ENCODE results near the gene ADCY3.

Gene ADCY3

DNA sequence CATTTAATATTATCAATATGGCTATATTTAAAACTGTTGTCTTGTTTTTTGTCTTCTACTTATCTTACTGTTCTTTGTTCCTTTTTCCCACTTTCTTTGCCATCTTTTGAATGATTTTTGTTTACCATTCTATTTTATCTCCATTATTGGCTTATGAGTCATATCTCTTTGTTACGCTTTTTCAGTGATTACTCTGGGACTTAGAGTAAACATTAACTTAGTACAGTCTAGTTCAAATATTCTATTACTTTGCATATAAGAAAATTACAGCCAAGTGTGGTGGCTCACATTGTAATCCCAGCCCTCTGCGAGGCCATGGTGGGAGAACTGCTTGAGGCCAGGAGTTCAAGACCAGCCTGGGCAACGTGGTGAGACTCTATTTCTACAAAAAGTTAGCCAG lies 26.1 kb downstream of the ADCY3 start:
- Histone ChIP-seq H3K9me3 (ENCODE audit: insufficient read depth, low read depth, low read length) (peaks cover 14% of the 10 kb centered on the region; the same call in 1 of the 2 replicates), H3K9me2 (replicated peaks; ENCODE audit: low read depth, low read length) (no peaks in the 10 kb centered on the region), H3K4me3 (ENCODE audit: low read length, poor library complexity, severe bottlenecking) (no peak overlapping the region), H3K27me3 (ENCODE audit: insufficient read depth, low read length, poor library complexity, severe bottlenecking) (no peaks in the 10 kb centered on the region), H3K36me3 (ENCODE audit: insufficient read depth, low read length) (peaks cover 32% of the 10 kb centered on the region), H3K4me1 (ENCODE audit: insufficient read depth, low read length, poor library complexity, severe bottlenecking) (no peaks in the 10 kb centered on the region), H3F3A (ENCODE audit: low read depth) (no peaks in the 10 kb centered on the region), H2AFZ (ENCODE audit: low read length) (no peak overlapping the region), H4K20me1 (ENCODE audit: insufficient read depth, low read length, poor library complexity, severe bottlenecking) (no peaks in the 10 kb centered on the region), H3K79me2 (ENCODE audit: insufficient read depth, low read length) (0 out of 2 replicates have a peak, but pooled peaks cover 4% of the 10 kb centered on the region), H3K4me2 (ENCODE audit: low read depth, low read length, poor library complexity, severe bottlenecking) (no peak overlapping the region), H3K9ac (ENCODE audit: low read depth, low read length, poor library complexity, severe bottlenecking) (no peak overlapping the region)
- no peak for TF ChIP-seq EZH2phosphoT487 (IDR thresholded peaks at IDR 0.05; ENCODE audit: borderline replicate concordance)
- TF ChIP-seq, protein P1, sequence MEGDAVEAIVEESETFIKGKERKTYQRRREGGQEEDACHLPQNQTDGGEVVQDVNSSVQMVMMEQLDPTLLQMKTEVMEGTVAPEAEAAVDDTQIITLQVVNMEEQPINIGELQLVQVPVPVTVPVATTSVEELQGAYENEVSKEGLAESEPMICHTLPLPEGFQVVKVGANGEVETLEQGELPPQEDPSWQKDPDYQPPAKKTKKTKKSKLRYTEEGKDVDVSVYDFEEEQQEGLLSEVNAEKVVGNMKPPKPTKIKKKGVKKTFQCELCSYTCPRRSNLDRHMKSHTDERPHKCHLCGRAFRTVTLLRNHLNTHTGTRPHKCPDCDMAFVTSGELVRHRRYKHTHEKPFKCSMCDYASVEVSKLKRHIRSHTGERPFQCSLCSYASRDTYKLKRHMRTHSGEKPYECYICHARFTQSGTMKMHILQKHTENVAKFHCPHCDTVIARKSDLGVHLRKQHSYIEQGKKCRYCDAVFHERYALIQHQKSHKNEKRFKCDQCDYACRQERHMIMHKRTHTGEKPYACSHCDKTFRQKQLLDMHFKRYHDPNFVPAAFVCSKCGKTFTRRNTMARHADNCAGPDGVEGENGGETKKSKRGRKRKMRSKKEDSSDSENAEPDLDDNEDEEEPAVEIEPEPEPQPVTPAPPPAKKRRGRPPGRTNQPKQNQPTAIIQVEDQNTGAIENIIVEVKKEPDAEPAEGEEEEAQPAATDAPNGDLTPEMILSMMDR (conservative IDR thresholded peaks at IDR 0.05; ENCODE audit: low read length), result no peak

GRCh38 chr2:24892928-24893327 lies 27.1 kb downstream of the ADCY3 start:
- Histone ChIP-seq H3K4me3 (ENCODE audit: low read length, poor library complexity, severe bottlenecking) (no peak overlapping the region), H3K4me1 (ENCODE audit: insufficient read depth, low read length, poor library complexity, severe bottlenecking) (no peaks in the 10 kb centered on the region), H2AFZ (ENCODE audit: low read length) (no peak overlapping the region), H4K20me1 (ENCODE audit: insufficient read depth, low read length, poor library complexity, severe bottlenecking) (no peaks in the 10 kb centered on the region), H3K27me3 (ENCODE audit: insufficient read depth, low read length, poor library complexity, severe bottlenecking) (no peaks in the 10 kb centered on the region), H3F3A (ENCODE audit: low read depth) (no peaks in the 10 kb centered on the region), H3K9ac (ENCODE audit: low read depth, low read length, poor library complexity, severe bottlenecking) (no peak overlapping the region), H3K36me3 (ENCODE audit: insufficient read depth, low read length) (peaks cover 23% of the 10 kb centered on the region), H3K4me2 (ENCODE audit: low read depth, low read length, poor library complexity, severe bottlenecking) (no peak overlapping the region), H3K9me2 (replicated peaks; ENCODE audit: low read depth, low read length) (no peaks in the 10 kb centered on the region), H3K9me3 (ENCODE audit: insufficient read depth, low read depth, low read length) (peaks cover 14% of the 10 kb centered on the region; the same call in 1 of the 2 replicates), H3K79me2 (ENCODE audit: insufficient read depth, low read length) (no peaks in the 10 kb centered on the region)
- TF ChIP-seq, protein P1 (conservative IDR thresholded peaks at IDR 0.05; ENCODE audit: low read length), result no peak
- no peak for TF ChIP-seq EZH2phosphoT487 (IDR thresholded peaks at IDR 0.05; ENCODE audit: borderline replicate concordance)

- H2AFZ ChIP-seq (ENCODE audit: low read length), result no peak overlapping the region
- H3K27me3 ChIP-seq (ENCODE audit: insufficient read depth, low read length, poor library complexity, severe bottlenecking), result no peaks in the 10 kb centered on the region
- H3K36me3 ChIP-seq (ENCODE audit: insufficient read depth, low read length), result peaks cover 11% of the 10 kb centered on the region; the same call in 1 of the 2 replicates
- peaks cover 2% of the 10 kb centered on the region; the same call in 1 of the 2 replicates for H3K79me2 ChIP-seq (ENCODE audit: insufficient read depth, low read length)
- peaks cover 14% of the 10 kb centered on the region; the same call in 1 of the 2 replicates for H3K9me3 ChIP-seq (ENCODE audit: insufficient read depth, low read depth, low read length)
- peaks cover 12% of the 10 kb centered on the region for H3K4me1 ChIP-seq (ENCODE audit: insufficient read depth, low read length, poor library complexity, severe bottlenecking)
- H3K9ac ChIP-seq (ENCODE audit: low read depth, low read length, poor library complexity, severe bottlenecking), result no peak overlapping the region
- H3F3A ChIP-seq (ENCODE audit: low read depth), result no peaks in the 10 kb centered on the region
- no peaks in the 10 kb centered on the region for H3K9me2 ChIP-seq (replicated peaks; ENCODE audit: low read depth, low read length)
- no peaks in the 10 kb centered on the region for H4K20me1 ChIP-seq (ENCODE audit: insufficient read depth, low read length, poor library complexity, severe bottlenecking)
- TF ChIP-seq EZH2phosphoT487 (IDR thresholded peaks at IDR 0.05; ENCODE audit: borderline replicate concordance), result no peak
- TF ChIP-seq, protein P1 (conservative IDR thresholded peaks at IDR 0.05; ENCODE audit: low read length), result no peak
- H3K4me2 ChIP-seq (ENCODE audit: low read depth, low read length, poor library complexity, severe bottlenecking), result no peak overlapping the region
- H3K4me3 ChIP-seq (ENCODE audit: low read length, poor library complexity, severe bottlenecking), result no peak overlapping the region
These were observed 28.8 kb downstream of the ADCY3 start for GRCh38 chr2:24891201-24891600.

Measured in Loucy (cell line).